HG02642 (cell line): ENCODE measurements around the gene TMCC2.
A peak's percentile ranks its signal among the peaks of the same experiment; 100 is the strongest.
"Not testable (repeated sequence)": the region's sequence is repeated elsewhere in the genome, so short reads cannot be mapped to it uniquely, and the experiment has no call there.

ENCODE experiments used
- ATAC-seq: cut with Tn5 transposase; IDR thresholded peaks from one replicate; pipeline ENCODE4 v1.9.1; 2021; ENCODE audit warnings: mild to moderate bottlenecking; ENCODE audit not compliant: unreplicated experiment, poor library complexity

The TMCC2 gene

GRCh38 chr1:205211839-205212536 is 15.8 kb upstream of the TMCC2 start:
- ATAC-seq, result peak; percentile 31

- no peak for ATAC-seq
Observed at GRCh38 chr1:205214756-205215155, 13.0 kb upstream of the TMCC2 start.

GRCh38 chr1:205216588-205216987 is 11.2 kb upstream of the TMCC2 start:
- no peak for ATAC-seq

GRCh38 chr1:205217418-205217817 is 10.3 kb upstream of the TMCC2 start:
- no peak for ATAC-seq

GRCh38 chr1:205220421-205220820 is 7.3 kb upstream of the TMCC2 start:
- ATAC-seq, result no peak

- no peak for ATAC-seq
Observed at GRCh38 chr1:205224736-205225135, 3.0 kb upstream of the TMCC2 start.

GRCh38 chr1:205225901-205226765 is 1.6 kb upstream of the TMCC2 start:
- ATAC-seq, result no peak

- no peak for ATAC-seq
Observed at GRCh38 chr1:205226868-205227583, 720 bp upstream of the TMCC2 start.

- no peak for ATAC-seq
Observed at GRCh38 chr1:205228093-205228521, 361 bp downstream of the TMCC2 start.

- no peak for ATAC-seq
Observed at GRCh38 chr1:205229399-205229871, 1.7 kb downstream of the TMCC2 start.

- ATAC-seq, result no peak
Observed at GRCh38 chr1:205229916-205230700, 2.4 kb downstream of the TMCC2 start.

- no peak for ATAC-seq
Observed at GRCh38 chr1:205230982-205231381, 3.2 kb downstream of the TMCC2 start.

- ATAC-seq, result no peak
Observed at GRCh38 chr1:205232127-205232820, 4.5 kb downstream of the TMCC2 start.

GRCh38 chr1:205232945-205233397 is 5.2 kb downstream of the TMCC2 start:
- no peak for ATAC-seq

GRCh38 chr1:205233986-205234385 is 6.2 kb downstream of the TMCC2 start:
- ATAC-seq, result not testable (repeated sequence)

- no peak for ATAC-seq
Observed at GRCh38 chr1:205235951-205236350, 8.2 kb downstream of the TMCC2 start.

- ATAC-seq, result no peak
Observed at GRCh38 chr1:205236526-205236925, 8.8 kb downstream of the TMCC2 start.

GRCh38 chr1:205236951-205237475 is 9.3 kb downstream of the TMCC2 start:
- ATAC-seq, result no peak
